Transverse colon (tissue), 4 donors: ENCODE results near the gene NPC1.

Experiments used
- CTCF ChIP-seq, 5 experiments: fragments of 200-600 bp in 3 of 5; fragments of 450-650 bp in 2 of 5; sonication (generic) in 3 of 5; IDR thresholded peaks; 1 replicate in 2 of 5; 2 replicates in 3 of 5; pipeline ENCODE4 v1.5.1; 2016 to 2017; ENCODE audit warnings: antibody characterized with exemption in 5 of 5, inconsistent platforms in 3 of 5, mild to moderate bottlenecking in 2 of 5, moderate library complexity in 1 of 5
- EP300 ChIP-seq: sonication (generic); formaldehyde crosslinking; IDR thresholded peaks from one replicate; pipeline ENCODE4 v1.6.1; 2017; ENCODE audit warnings: antibody characterized with exemption, low read depth
- POLR2A ChIP-seq: fragments of 450-650 bp; IDR thresholded peaks from one replicate; pipeline ENCODE4 v1.6.1; 2016; ENCODE audit warnings: antibody characterized with exemption, mild to moderate bottlenecking, moderate library complexity
- POLR2AphosphoS5 ChIP-seq, 3 donors: sonication (generic); formaldehyde crosslinking; IDR thresholded peaks; one replicate each; pipeline ENCODE4 v1.6.1; 2016; ENCODE audit warnings: antibody characterized with exemption in 3 of 3

GRCh38 chr18:23636071-23636399, 49.7 kb upstream of the NPC1 start:
- no peak for TF ChIP-seq CTCF (IDR thresholded peaks at IDR 0.05)
- TF ChIP-seq POLR2AphosphoS5 (IDR thresholded peaks at IDR 0.05) = no peak
- no peak for TF ChIP-seq POLR2A
- no peak for TF ChIP-seq EP300
